SH-SY5Y (cell line): ENCODE results near the gene HTR3B.

Source experiments
- GATA2 ChIP-seq: IDR thresholded peaks from 2 replicates; pipeline ENCODE4 v1.6.1; 2011; ENCODE audit warnings: mild to moderate bottlenecking, low read depth, low read length
- GATA3 ChIP-seq: IDR thresholded peaks from 2 replicates; pipeline ENCODE4 v1.6.1; 2011; ENCODE audit warnings: low read depth, mild to moderate bottlenecking, low read length, moderate library complexity

DNA sequence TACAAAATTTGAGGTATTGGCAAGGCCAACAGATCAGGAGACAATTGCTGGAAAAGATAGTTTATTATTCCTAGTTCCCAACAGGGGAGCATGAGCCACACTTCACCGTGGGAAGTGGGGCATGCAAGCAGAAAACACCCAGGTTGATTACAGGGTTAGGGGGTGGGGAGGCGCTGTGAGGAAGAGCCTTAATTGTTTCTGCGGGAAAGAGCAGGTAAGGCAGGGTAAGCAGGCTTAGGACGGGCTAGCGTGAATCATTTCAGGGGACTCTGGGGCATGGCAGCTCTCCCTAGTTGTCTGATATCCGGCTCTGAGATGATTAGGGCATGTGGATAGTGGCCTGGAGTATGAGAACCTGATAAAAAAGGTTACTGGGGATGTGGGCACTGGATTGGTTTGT is 49.6 kb downstream of the HTR3B start:
- no peak for TF ChIP-seq GATA2
- TF ChIP-seq GATA3: no peak
